Bronchial epithelial cell (primary cell): Measurements from ENCODE around the gene ENTPD1. TPM values are rescaled to one million over a fixed set of nuclear protein-coding genes. Genes with fewer than 3 reads are reported as not detected.
"Not testable (repeated sequence)": the region's sequence is repeated elsewhere in the genome, so short reads cannot be mapped to it uniquely, and the experiment has no call there.

ENCODE experiments used
- DNase-seq: peaks from one replicate; pipeline ENCODE4 v3.0.0-alpha.2; 2010; ENCODE audit warnings: low read depth
- FAIRE-seq: peaks from 2 replicates; lab custom pipeline; 2011; peaks lifted over from hg19 to GRCh38; lab: Jason Lieb, UNC
- H3K27me3 ChIP-seq: 2 replicates; pipeline ENCODE4 v1.5.1; 2011; ENCODE audit warnings: low read length; ENCODE audit not compliant: control insufficient read depth, insufficient read depth
- H3K36me3 ChIP-seq: 2 replicates; pipeline ENCODE4 v1.5.1; 2011; ENCODE audit warnings: low read length; ENCODE audit not compliant: control insufficient read depth, insufficient read depth
- H3K4me3 ChIP-seq: 2 replicates; pipeline ENCODE4 v1.5.1; 2011; ENCODE audit warnings: mild to moderate bottlenecking, low read depth, low read length, control low read depth
- CTCF ChIP-seq: IDR thresholded peaks from 2 replicates; pipeline ENCODE4 v1.5.1; 2011; ENCODE audit warnings: mild to moderate bottlenecking, moderate library complexity, low read length, control low read depth, inconsistent platforms; ENCODE audit not compliant: insufficient read depth, severe bottlenecking
- total RNA-seq: library from RNA; depleted of rRNA; stranded (reverse); fragments of >200 nt; gene quantifications from 2 replicates; pipeline ENCODE4 v1.2.1, GENCODE V29; 2014

The ENTPD1 gene
- total RNA-seq, 1 donor from 2014 or later = not detected

- Histone ChIP-seq H3K4me3 (no peak overlapping the region), H3K27me3 (no peaks in the 10 kb centered on the region), H3K36me3 (no peaks in the 10 kb centered on the region)
- TF ChIP-seq CTCF = no peak
- DNase-seq (no peak), FAIRE-seq (no peak)
Observed at GRCh38 chr10:95761939-95762492, 6.1 kb downstream of the ENTPD1 start.

GRCh38 chr10:95767884-95768556 lies 12.1 kb downstream of the ENTPD1 start:
- FAIRE-seq = no peak
- no peak for DNase-seq
- Histone ChIP-seq H3K27me3 (no peaks in the 10 kb centered on the region), H3K36me3 (no peaks in the 10 kb centered on the region), H3K4me3 (no peak overlapping the region)
- TF ChIP-seq CTCF = no peak

GRCh38 chr10:95770084-95770720 lies 14.2 kb downstream of the ENTPD1 start:
- FAIRE-seq = no peak
- Histone ChIP-seq H3K4me3 (no peak overlapping the region), H3K36me3 (no peaks in the 10 kb centered on the region), H3K27me3 (no peaks in the 10 kb centered on the region)
- DNase-seq = no peak
- no peak for TF ChIP-seq CTCF

- not testable (repeated sequence) for H3K4me3 ChIP-seq, FAIRE-seq, H3K36me3 ChIP-seq, DNase-seq, H3K27me3 ChIP-seq
Observed at GRCh38 chr10:95773454-95773853, 17.5 kb downstream of the ENTPD1 start.

- DNase-seq, H3K4me3 ChIP-seq: not testable (repeated sequence)
Observed at GRCh38 chr10:95777638-95778037, 21.7 kb downstream of the ENTPD1 start.

GRCh38 chr10:95782318-95782717 lies 26.4 kb downstream of the ENTPD1 start:
- DNase-seq (no peak), FAIRE-seq (no peak)
- Histone ChIP-seq H3K36me3 (no peaks in the 10 kb centered on the region), H3K27me3 (no peaks in the 10 kb centered on the region), H3K4me3 (no peak overlapping the region)
- TF ChIP-seq CTCF = no peak

More at GRCh38 chr10:95777638-95778037, 21.7 kb downstream of the ENTPD1 start:
- H3K27me3 ChIP-seq, FAIRE-seq, H3K36me3 ChIP-seq: not testable (repeated sequence)
